Activated CD8-positive, alpha-beta T cell treated with anti-CD3 and anti-CD28 coated beads for 36 hours (primary cell): ENCODE measurements around the gene CYP4F12. TPM values are rescaled to one million over a fixed set of nuclear protein-coding genes. Genes with fewer than 3 reads are reported as not detected.
"Not testable (repeated sequence)": the region's sequence is repeated elsewhere in the genome, so short reads cannot be mapped to it uniquely, and the experiment has no call there.

Experiments
- ATAC-seq: fragments of 200-7000 bp; cut with Tn5 transposase; one replicate; pipeline ENCODE4 v1.10.0; 2021; ENCODE audit warnings: mild to moderate bottlenecking, moderate library complexity
- CTCF ChIA-PET: fragments of 350-600 bp; sonication (Branson Sonifier 250); formaldehyde crosslinking; loops from one replicate; lab custom pipeline; 2021; ENCODE audit warnings: antibody characterized with exemption; lab: Charles Lee
- POLR2A ChIA-PET: fragments of 350-600 bp; sonication (Branson Sonifier 250); formaldehyde crosslinking; loops from one replicate; lab custom pipeline; 2021; ENCODE audit warnings: antibody characterized with exemption; lab: Charles Lee
- DNase-seq: peaks from one replicate; pipeline ENCODE4 v3.0.0-alpha.2; 2020
- H3K27ac Mint-ChIP-seq: one replicate; pipeline ENCODE4 v1.8.0; 2021; ENCODE audit warnings: mild to moderate bottlenecking, mixed read lengths
- H3K27me3 Mint-ChIP-seq: one replicate; pipeline ENCODE4 v1.8.0; 2021; ENCODE audit warnings: mixed read lengths
- H3K36me3 Mint-ChIP-seq: one replicate; pipeline ENCODE4 v1.8.0; 2021; ENCODE audit warnings: low read depth, mixed read lengths
- H3K4me1 Mint-ChIP-seq: one replicate; pipeline ENCODE4 v1.8.0; 2021; ENCODE audit warnings: low read depth, mixed read lengths
- H3K4me3 Mint-ChIP-seq: one replicate; pipeline ENCODE4 v1.8.0; 2021; ENCODE audit warnings: mild to moderate bottlenecking, moderate library complexity, mixed read lengths
- H3K9me3 Mint-ChIP-seq: one replicate; pipeline ENCODE4 v1.8.0; 2021; ENCODE audit warnings: mixed read lengths
- CTCF ChIP-seq: fragments of 200-600 bp; IDR thresholded peaks from one replicate; pipeline ENCODE4 v1.8.0; 2022; ENCODE audit warnings: antibody characterized with exemption, mild to moderate bottlenecking
- intact Hi-C: fragments of 100-400 bp; cut with micrococcal nuclease; formaldehyde crosslinking; loops from one replicate; pipeline ENCODE4 v1.10.0; 2022
- total RNA-seq, 2 experiments: library from RNA; stranded (reverse); gene quantifications; one replicate each; pipeline ENCODE4 v1.2.3, GENCODE V29; 2021

Gene CYP4F12
- total RNA-seq, 2 experiments from 2014 or later = not detected

- Mint-ChIP-seq H3K27ac (no peak overlapping the region), H3K4me1 (no peaks in the 10 kb centered on the region), H3K27me3 (no peaks in the 10 kb centered on the region), H3K36me3 (no peaks in the 10 kb centered on the region), H3K9me3 (no peaks in the 10 kb centered on the region), H3K4me3 (no peak overlapping the region)
- no peak for TF ChIP-seq CTCF
- ChIA-PET CTCF (no interaction called here), POLR2A (no interaction called here)
- ATAC-seq = no peak
- intact Hi-C loops = no loop called here
- no peak for DNase-seq
These were observed 30.1 kb upstream of the CYP4F12 start for GRCh38 chr19:15642807-15643206.

GRCh38 chr19:15643387-15643786 is 29.5 kb upstream of the CYP4F12 start:
- ChIA-PET CTCF (no interaction called here), POLR2A (no interaction called here)
- Mint-ChIP-seq H3K36me3 (no peaks in the 10 kb centered on the region), H3K4me1 (no peaks in the 10 kb centered on the region), H3K4me3 (no peak overlapping the region), H3K9me3 (no peaks in the 10 kb centered on the region), H3K27ac (no peak overlapping the region), H3K27me3 (no peaks in the 10 kb centered on the region)
- intact Hi-C loops = no loop called here
- TF ChIP-seq CTCF = no peak
- no peak for ATAC-seq
- DNase-seq = no peak

GRCh38 chr19:15644066-15644741 is 28.7 kb upstream of the CYP4F12 start:
- ChIA-PET POLR2A (no interaction called here), CTCF (no interaction called here)
- Mint-ChIP-seq H3K9me3 (no peaks in the 10 kb centered on the region), H3K4me1 (no peaks in the 10 kb centered on the region), H3K27me3 (no peaks in the 10 kb centered on the region), H3K36me3 (no peaks in the 10 kb centered on the region), H3K4me3 (no peak overlapping the region), H3K27ac (no peak overlapping the region)
- no peak for ATAC-seq
- TF ChIP-seq CTCF = no peak
- intact Hi-C loops = no loop called here
- no peak for DNase-seq

GRCh38 chr19:15644816-15645215 is 28.1 kb upstream of the CYP4F12 start:
- no peak overlapping the region for H3K4me3 Mint-ChIP-seq
- H3K36me3 Mint-ChIP-seq = no peaks in the 10 kb centered on the region
- no peak for TF ChIP-seq CTCF
- no peaks in the 10 kb centered on the region for H3K9me3 Mint-ChIP-seq
- DNase-seq = no peak
- H3K27me3 Mint-ChIP-seq = no peaks in the 10 kb centered on the region
- CTCF ChIA-PET = no interaction called here
- H3K27ac Mint-ChIP-seq = no peak overlapping the region
- ATAC-seq = no peak
- no peaks in the 10 kb centered on the region for H3K4me1 Mint-ChIP-seq
- intact Hi-C loops = no loop called here
- POLR2A ChIA-PET = no interaction called here

GRCh38 chr19:15649526-15649925 is 23.4 kb upstream of the CYP4F12 start:
- no peak for TF ChIP-seq CTCF
- H3K9me3 Mint-ChIP-seq = no peaks in the 10 kb centered on the region
- no peaks in the 10 kb centered on the region for H3K36me3 Mint-ChIP-seq
- no peak overlapping the region for H3K4me3 Mint-ChIP-seq
- no peak for DNase-seq
- H3K27me3 Mint-ChIP-seq = peaks cover 13% of the 10 kb centered on the region
- CTCF ChIA-PET = interaction anchor here (2.2 kb wide), 1 partner anchor 20 kb away, joined by 7 read pairs; no protein-coding TSS in a partner anchor
- intact Hi-C loops = no loop called here
- POLR2A ChIA-PET = no interaction called here
- no peak for ATAC-seq
- H3K4me1 Mint-ChIP-seq = no peaks in the 10 kb centered on the region
- H3K27ac Mint-ChIP-seq = no peak overlapping the region

GRCh38 chr19:15650123-15650522 is 22.8 kb upstream of the CYP4F12 start:
- H3K9me3 Mint-ChIP-seq, intact Hi-C loops, H3K36me3 Mint-ChIP-seq, H3K4me3 Mint-ChIP-seq, POLR2A ChIA-PET, H3K4me1 Mint-ChIP-seq, ATAC-seq, DNase-seq, H3K27ac Mint-ChIP-seq: not testable (repeated sequence)
- CTCF ChIA-PET = interaction anchor here (2.2 kb wide), 1 partner anchor 20 kb away, joined by 7 read pairs; no protein-coding TSS in a partner anchor
- H3K27me3 Mint-ChIP-seq = peaks cover 19% of the 10 kb centered on the region
